ENCODE data around the gene EHHADH.
A peak's percentile ranks its signal among the peaks of the same experiment; 100 is the strongest.

The EHHADH gene

GRCh38 chr3:185188816-185189215 lies 65.0 kb downstream of the EHHADH start:
- TF ChIP-seq POLR2A (IDR thresholded peaks at IDR 0.05; ENCODE audit: extremely low read depth, insufficient read length), result no peak
- no peak for TF ChIP-seq MYC (IDR thresholded peaks at IDR 0.05; ENCODE audit: low read depth, low read length)
- no peak for TF ChIP-seq MAX (IDR thresholded peaks at IDR 0.05; ENCODE audit: low read depth, low read length)
- no peak for TF ChIP-seq CTCF (IDR thresholded peaks at IDR 0.05; ENCODE audit: low read depth, low read length)
- no peak overlapping the region for H3K4me3 ChIP-seq (ENCODE audit: low read depth, low read length)
- DNase-seq (ENCODE audit: low read depth), result no peak

- H3K4me3 ChIP-seq (ENCODE audit: low read depth, low read length), result no peak overlapping the region
- TF ChIP-seq MYC (IDR thresholded peaks at IDR 0.05; ENCODE audit: low read depth, low read length), result no peak
- TF ChIP-seq CTCF (IDR thresholded peaks at IDR 0.05; ENCODE audit: low read depth, low read length), result no peak
- TF ChIP-seq POLR2A (IDR thresholded peaks at IDR 0.05; ENCODE audit: extremely low read depth, insufficient read length), result no peak
- TF ChIP-seq MAX (IDR thresholded peaks at IDR 0.05; ENCODE audit: low read depth, low read length), result no peak
- no peak for DNase-seq (ENCODE audit: low read depth)
These were observed 66.5 kb downstream of the EHHADH start for GRCh38 chr3:185187391-185187790.

- TF ChIP-seq CTCF (IDR thresholded peaks at IDR 0.05; ENCODE audit: low read depth, low read length), result peak; percentile 51
- TF ChIP-seq POLR2A (IDR thresholded peaks at IDR 0.05; ENCODE audit: extremely low read depth, insufficient read length), result no peak
- no peak for TF ChIP-seq MYC (IDR thresholded peaks at IDR 0.05; ENCODE audit: low read depth, low read length)
- TF ChIP-seq MAX (IDR thresholded peaks at IDR 0.05; ENCODE audit: low read depth, low read length), result no peak
- DNase-seq (ENCODE audit: low read depth), result peak; percentile 63
- no peak overlapping the region for H3K4me3 ChIP-seq (ENCODE audit: low read depth, low read length)
These were observed 77.0 kb downstream of the EHHADH start for GRCh38 chr3:185176750-185177359.

- peak overlapping the region; percentile 51 for H3K4me3 ChIP-seq (ENCODE audit: low read depth, low read length)
- peak; percentile 91 for DNase-seq (ENCODE audit: low read depth)
- TF ChIP-seq MYC (IDR thresholded peaks at IDR 0.05; ENCODE audit: low read depth, low read length), result peak; percentile 49
- peak; percentile 51; the same call in 1 of the 2 replicates for TF ChIP-seq MAX (IDR thresholded peaks at IDR 0.05; ENCODE audit: low read depth, low read length)
- peak; percentile 64 for TF ChIP-seq POLR2A (IDR thresholded peaks at IDR 0.05; ENCODE audit: extremely low read depth, insufficient read length)
- TF ChIP-seq CTCF (IDR thresholded peaks at IDR 0.05; ENCODE audit: low read depth, low read length), result no peak
These were observed 78.4 kb downstream of the EHHADH start for GRCh38 chr3:185175370-185175987.

- TF ChIP-seq CTCF (IDR thresholded peaks at IDR 0.05; ENCODE audit: low read depth, low read length) (no peak), MAX (IDR thresholded peaks at IDR 0.05; ENCODE audit: low read depth, low read length) (no peak), POLR2A (IDR thresholded peaks at IDR 0.05; ENCODE audit: extremely low read depth, insufficient read length) (no peak), MYC (IDR thresholded peaks at IDR 0.05; ENCODE audit: low read depth, low read length) (no peak)
- no peak for DNase-seq (ENCODE audit: low read depth)
- no peak overlapping the region for H3K4me3 ChIP-seq (ENCODE audit: low read depth, low read length)
These were observed 81.5 kb downstream of the EHHADH start for GRCh38 chr3:185172086-185173049.
